HL-60 (cell line): ENCODE measurements around the gene SF3B1.

Experiments used
- DNase-seq, 2 experiments: peaks; one replicate each; pipeline ENCODE4 v3.0.0-alpha.2; 2010 to 2020; ENCODE audit warnings: low read depth in 1 of 2, low spot score in 1 of 2
- H3K27ac ChIP-seq: fragments of 250-450 bp; sonication (Bioruptor Pico); replicated peaks from 2 replicates; pipeline ENCODE4 v1.5.1; 2020; ENCODE audit warnings: mild to moderate bottlenecking, moderate library complexity
- H3K27me3 ChIP-seq: fragments of 250-450 bp; sonication (Bioruptor Pico); 2 replicates; pipeline ENCODE4 v1.5.1; 2021; ENCODE audit warnings: mild to moderate bottlenecking, moderate library complexity; ENCODE audit not compliant: insufficient read depth, poor library complexity, severe bottlenecking
- H3K4me3 ChIP-seq: replicated peaks from 2 replicates; pipeline ENCODE4 v1.5.1; 2011; ENCODE audit warnings: mild to moderate bottlenecking, control low read depth, low read length; ENCODE audit not compliant: insufficient read depth
- CTCF ChIP-seq: IDR thresholded peaks from one replicate; pipeline ENCODE4 v1.5.1; 2011; ENCODE audit warnings: low read length, control low read depth, inconsistent platforms; ENCODE audit not compliant: insufficient read depth
- GABPA ChIP-seq: IDR thresholded peaks from 2 replicates; pipeline ENCODE4 v1.6.1; 2012; ENCODE audit warnings: low read depth
- POLR2AphosphoS5 ChIP-seq: IDR thresholded peaks from 2 replicates; pipeline ENCODE4 v1.6.1; 2012; ENCODE audit warnings: low read depth
- REST ChIP-seq: IDR thresholded peaks from 2 replicates; pipeline ENCODE4 v1.6.1; 2012; ENCODE audit warnings: low read depth; ENCODE audit not compliant: insufficient replicate concordance
- SPI1 ChIP-seq: IDR thresholded peaks from 2 replicates; pipeline ENCODE4 v1.6.1; 2012; ENCODE audit warnings: low read depth, mild to moderate bottlenecking, borderline replicate concordance

SF3B1 gene

GRCh38 chr2:197425550-197425949 lies 9.3 kb downstream of the SF3B1 start:
- H3K27me3 ChIP-seq: no peaks in the 10 kb centered on the region
- no peak for TF ChIP-seq REST
- no peak for TF ChIP-seq CTCF
- no peak for TF ChIP-seq SPI1
- TF ChIP-seq GABPA: no peak
- no peak for TF ChIP-seq POLR2AphosphoS5
- no peak overlapping the region for H3K27ac ChIP-seq
- no peak overlapping the region for H3K4me3 ChIP-seq
- no peak for DNase-seq

GRCh38 chr2:197423307-197423706 lies 11.5 kb downstream of the SF3B1 start:
- H3K4me3 ChIP-seq: no peak overlapping the region
- H3K27me3 ChIP-seq: no peaks in the 10 kb centered on the region
- TF ChIP-seq CTCF (no peak), SPI1 (no peak), REST (no peak), GABPA (no peak), POLR2AphosphoS5 (no peak)
- DNase-seq: no peak
- no peak overlapping the region for H3K27ac ChIP-seq

GRCh38 chr2:197419438-197419837 lies 15.4 kb downstream of the SF3B1 start:
- no peak for DNase-seq
- Histone ChIP-seq H3K27ac (no peak overlapping the region), H3K27me3 (no peaks in the 10 kb centered on the region), H3K4me3 (no peak overlapping the region)
- no peak for TF ChIP-seq GABPA
- no peak for TF ChIP-seq CTCF
- TF ChIP-seq REST: no peak
- no peak for TF ChIP-seq SPI1
